ENCODE results near the gene AP2B1. TPM values are rescaled to one million over a fixed set of nuclear protein-coding genes. Genes with fewer than 3 reads are reported as not detected.
"Not testable (repeated sequence)": the region's sequence is repeated elsewhere in the genome, so short reads cannot be mapped to it uniquely, and the experiment has no call there.

AP2B1 gene
- total RNA-seq, 1 experiment from 2014 or later = 70.2 TPM

DNA sequence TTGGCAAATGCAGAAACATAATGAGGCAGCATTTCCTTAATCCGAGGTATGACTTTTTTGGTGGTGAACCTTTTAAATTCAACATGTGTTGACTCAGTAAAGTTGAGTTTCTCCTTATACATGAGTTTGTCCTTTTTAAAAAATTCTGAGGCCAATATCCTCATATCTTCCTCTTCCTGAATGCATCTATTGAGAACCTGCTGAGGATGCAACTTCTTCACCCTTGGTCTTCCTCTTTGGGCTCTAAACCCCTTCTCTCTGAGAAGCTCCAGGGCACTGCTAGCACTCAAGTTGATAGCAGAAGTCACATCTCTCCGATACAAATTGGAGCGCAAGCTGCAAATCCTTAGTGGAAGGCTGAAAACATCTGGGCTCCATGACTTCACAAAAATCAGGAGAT, 29.8 kb upstream of the AP2B1 start:
- no TSS peak for BruUV-seq (replicated peaks)
- TF ChIP-seq EZH2phosphoT487 (IDR thresholded peaks at IDR 0.05; ENCODE audit: borderline replicate concordance, low read length) (no peak), EZH2 (IDR thresholded peaks at IDR 0.05; ENCODE audit: low read length, unreplicated experiment) (no peak)
- TF ChIP-seq, protein P1, sequence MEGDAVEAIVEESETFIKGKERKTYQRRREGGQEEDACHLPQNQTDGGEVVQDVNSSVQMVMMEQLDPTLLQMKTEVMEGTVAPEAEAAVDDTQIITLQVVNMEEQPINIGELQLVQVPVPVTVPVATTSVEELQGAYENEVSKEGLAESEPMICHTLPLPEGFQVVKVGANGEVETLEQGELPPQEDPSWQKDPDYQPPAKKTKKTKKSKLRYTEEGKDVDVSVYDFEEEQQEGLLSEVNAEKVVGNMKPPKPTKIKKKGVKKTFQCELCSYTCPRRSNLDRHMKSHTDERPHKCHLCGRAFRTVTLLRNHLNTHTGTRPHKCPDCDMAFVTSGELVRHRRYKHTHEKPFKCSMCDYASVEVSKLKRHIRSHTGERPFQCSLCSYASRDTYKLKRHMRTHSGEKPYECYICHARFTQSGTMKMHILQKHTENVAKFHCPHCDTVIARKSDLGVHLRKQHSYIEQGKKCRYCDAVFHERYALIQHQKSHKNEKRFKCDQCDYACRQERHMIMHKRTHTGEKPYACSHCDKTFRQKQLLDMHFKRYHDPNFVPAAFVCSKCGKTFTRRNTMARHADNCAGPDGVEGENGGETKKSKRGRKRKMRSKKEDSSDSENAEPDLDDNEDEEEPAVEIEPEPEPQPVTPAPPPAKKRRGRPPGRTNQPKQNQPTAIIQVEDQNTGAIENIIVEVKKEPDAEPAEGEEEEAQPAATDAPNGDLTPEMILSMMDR (conservative IDR thresholded peaks at IDR 0.05; ENCODE audit: low read depth, low read length) = no peak
- Histone ChIP-seq H3K4me1 (ENCODE audit: insufficient read depth, low read length) (no peaks in the 10 kb centered on the region), H3K4me3 (ENCODE audit: low read length) (no peak overlapping the region), H2AFZ (ENCODE audit: low read length) (no peak overlapping the region), H3K27ac (ENCODE audit: low read length) (no peak overlapping the region), H3K4me2 (ENCODE audit: low read length) (no peak overlapping the region), H3K27me3 (ENCODE audit: low read length) (peaks cover 23% of the 10 kb centered on the region), H4K20me1 (ENCODE audit: low read length) (no peaks in the 10 kb centered on the region), H3K9ac (ENCODE audit: low read length) (no peak overlapping the region), H3K79me2 (ENCODE audit: low read length) (no peaks in the 10 kb centered on the region), H3K36me3 (ENCODE audit: low read depth, low read length) (no peaks in the 10 kb centered on the region), H3K9me2 (replicated peaks; ENCODE audit: low read length) (no peaks in the 10 kb centered on the region), H3K9me3 (ENCODE audit: low read length) (no peaks in the 10 kb centered on the region), H3F3A (ENCODE audit: low read length, unreplicated experiment) (no peaks in the 10 kb centered on the region)
- DNase-seq (no peak), ATAC-seq (no peak)
- POLR2A ChIA-PET (ENCODE audit: unreplicated experiment) = no interaction called here
- intact Hi-C loops (cut with micrococcal nuclease) = no loop called here
- CTCF ChIA-PET = no interaction called here

DNA sequence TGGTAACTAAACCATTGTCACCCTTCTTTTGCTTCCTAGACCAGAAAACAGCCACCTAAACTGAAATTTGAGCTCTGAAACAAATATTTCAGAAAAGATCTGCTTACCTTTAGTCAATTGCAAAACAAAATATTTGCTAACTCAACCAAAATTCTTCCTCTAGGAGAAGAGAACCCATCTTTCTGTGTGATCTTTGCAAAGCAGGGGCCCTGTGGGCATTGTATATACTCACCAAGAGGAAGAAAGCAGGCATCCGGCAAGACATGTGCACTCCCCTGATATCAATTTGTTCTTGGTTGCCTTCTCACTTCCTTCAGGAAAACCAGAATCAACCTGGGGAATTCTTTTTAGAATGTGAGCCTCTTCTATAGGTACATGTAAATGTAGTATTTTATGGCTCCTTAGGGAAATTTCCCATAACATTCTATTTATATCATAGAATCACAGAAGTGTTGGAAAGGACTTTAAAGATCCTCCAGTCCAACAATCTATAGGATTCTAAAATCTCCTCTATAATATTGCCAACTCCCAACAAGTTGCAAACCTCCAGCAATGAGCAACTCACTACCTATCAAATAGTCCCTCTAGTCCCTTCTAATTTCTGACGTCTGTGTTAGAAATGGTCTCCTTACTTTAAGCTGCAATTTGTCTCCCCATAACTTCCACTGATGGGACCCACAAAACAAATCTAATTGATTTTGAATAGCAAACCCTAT, 27.5 kb upstream of the AP2B1 start:
- H3K27me3 ChIP-seq (ENCODE audit: low read length) = peaks cover 12% of the 10 kb centered on the region
- ATAC-seq (no peak), DNase-seq (no peak)
- no peaks in the 10 kb centered on the region for H4K20me1 ChIP-seq (ENCODE audit: low read length)
- no peak overlapping the region for H3K4me3 ChIP-seq (ENCODE audit: low read length)
- no peaks in the 10 kb centered on the region for H3K9me3 ChIP-seq (ENCODE audit: low read length)
- H3K4me1 ChIP-seq (ENCODE audit: insufficient read depth, low read length) = no peaks in the 10 kb centered on the region
- intact Hi-C loops (cut with micrococcal nuclease) = no loop called here
- no peaks in the 10 kb centered on the region for H3K79me2 ChIP-seq (ENCODE audit: low read length)
- H3K9ac ChIP-seq (ENCODE audit: low read length) = no peak overlapping the region
- POLR2A ChIA-PET (ENCODE audit: unreplicated experiment) = no interaction called here
- H3K27ac ChIP-seq (ENCODE audit: low read length) = no peak overlapping the region
- no peak overlapping the region for H2AFZ ChIP-seq (ENCODE audit: low read length)
- TF ChIP-seq EZH2 (IDR thresholded peaks at IDR 0.05; ENCODE audit: low read length, unreplicated experiment) (no peak), EZH2phosphoT487 (IDR thresholded peaks at IDR 0.05; ENCODE audit: borderline replicate concordance, low read length) (no peak)
- TF ChIP-seq, protein P1 (conservative IDR thresholded peaks at IDR 0.05; ENCODE audit: low read depth, low read length) = no peak
- H3K36me3 ChIP-seq (ENCODE audit: low read depth, low read length) = no peaks in the 10 kb centered on the region
- H3K9me2 ChIP-seq (replicated peaks; ENCODE audit: low read length) = no peaks in the 10 kb centered on the region
- H3F3A ChIP-seq (ENCODE audit: low read length, unreplicated experiment) = no peaks in the 10 kb centered on the region
- CTCF ChIA-PET = interaction anchor here (0.6 kb wide), 2 partner anchors 205 to 419 kb away, joined by 5 to 6 read pairs; no protein-coding TSS in a partner anchor
- H3K4me2 ChIP-seq (ENCODE audit: low read length) = no peak overlapping the region
- BruUV-seq (replicated peaks) = no TSS peak

DNA sequence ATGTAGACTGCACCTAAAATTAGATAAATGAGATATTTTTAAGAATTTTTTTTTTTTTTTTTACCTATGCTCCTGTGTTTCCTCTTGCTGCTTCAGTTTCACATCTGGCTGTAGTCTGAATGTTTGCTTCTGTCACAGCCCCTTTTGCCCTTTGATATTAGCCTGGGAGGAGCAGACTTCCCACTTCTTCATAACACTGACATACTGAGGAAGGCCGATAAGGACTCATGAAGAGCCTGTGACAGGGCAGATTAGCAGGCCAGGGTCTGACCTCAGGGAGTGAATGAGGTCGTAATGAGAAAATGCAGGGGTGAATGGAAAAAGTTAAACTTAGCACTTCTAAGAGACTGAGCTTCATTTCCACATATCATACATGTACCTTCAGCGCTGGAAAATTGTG, 26.4 kb upstream of the AP2B1 start, which contains the start of gene SLFN14:
TSS of gene SLFN14 (minus strand) at position 117 of the 400 bp plus-strand sequence. CDS start 2,757 bp downstream, outside the sequence.
- intact Hi-C loops (cut with micrococcal nuclease) = no loop called here
- DNase-seq = no peak
- Histone ChIP-seq H3K27ac (ENCODE audit: low read length) (no peak within 1 kb of the TSS), H3K79me2 (ENCODE audit: low read length) (no peaks in the 10 kb centered on the region), H3K9me3 (ENCODE audit: low read length) (no peaks in the 10 kb centered on the region), H2AFZ (ENCODE audit: low read length) (no peak within 1 kb of the TSS), H3K4me2 (ENCODE audit: low read length) (no peak within 1 kb of the TSS), H3K4me1 (ENCODE audit: insufficient read depth, low read length) (no peaks in the 10 kb centered on the region), H3F3A (ENCODE audit: low read length, unreplicated experiment) (no peaks in the 10 kb centered on the region), H3K27me3 (ENCODE audit: low read length) (peaks cover 12% of the 10 kb centered on the region), H3K4me3 (ENCODE audit: low read length) (no peak within 1 kb of the TSS), H4K20me1 (ENCODE audit: low read length) (no peaks in the 10 kb centered on the region), H3K9ac (ENCODE audit: low read length) (no peak within 1 kb of the TSS), H3K36me3 (ENCODE audit: low read depth, low read length) (no peaks in the 10 kb centered on the region), H3K9me2 (replicated peaks; ENCODE audit: low read length) (no peaks in the 10 kb centered on the region)
- no peak for ATAC-seq
- no TSS peak for BruUV-seq (replicated peaks)
- ChIA-PET POLR2A (ENCODE audit: unreplicated experiment) (no interaction called here), CTCF (no interaction called here)
- TF ChIP-seq EZH2phosphoT487 (IDR thresholded peaks at IDR 0.05; ENCODE audit: borderline replicate concordance, low read length) (no peak), EZH2 (IDR thresholded peaks at IDR 0.05; ENCODE audit: low read length, unreplicated experiment) (no peak)
- TF ChIP-seq, protein P1 (conservative IDR thresholded peaks at IDR 0.05; ENCODE audit: low read depth, low read length) = no peak

DNA sequence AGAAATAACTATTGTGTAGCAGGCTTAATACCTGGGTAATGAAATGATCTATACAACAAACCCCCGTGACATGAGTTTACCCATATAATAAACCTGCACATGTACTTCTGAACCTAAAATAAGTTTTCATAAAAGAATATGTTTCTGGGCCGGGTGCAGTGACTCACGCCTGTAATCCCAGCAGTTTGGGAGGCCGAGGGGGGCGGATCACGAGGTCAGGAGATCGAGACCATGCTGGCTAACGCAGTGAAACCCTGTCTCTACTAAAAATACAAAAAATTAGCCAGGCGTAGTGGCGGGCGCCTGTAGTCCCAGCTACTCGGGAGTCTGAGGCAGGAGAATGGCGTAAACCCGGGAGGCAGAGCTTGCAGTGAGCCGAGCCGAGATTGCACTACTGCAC, 23.9 kb upstream of the AP2B1 start:
- intact Hi-C loops (cut with micrococcal nuclease); ATAC-seq; H3K9ac ChIP-seq (ENCODE audit: low read length); H3K27ac ChIP-seq (ENCODE audit: low read length); H3K4me2 ChIP-seq (ENCODE audit: low read length); CTCF ChIA-PET; H3K4me1 ChIP-seq (ENCODE audit: insufficient read depth, low read length); DNase-seq; H3K36me3 ChIP-seq (ENCODE audit: low read depth, low read length); H3K9me2 ChIP-seq (replicated peaks; ENCODE audit: low read length); BruUV-seq (replicated peaks); H3K4me3 ChIP-seq (ENCODE audit: low read length); POLR2A ChIA-PET (ENCODE audit: unreplicated experiment); H3K79me2 ChIP-seq (ENCODE audit: low read length); H2AFZ ChIP-seq (ENCODE audit: low read length); H3K9me3 ChIP-seq (ENCODE audit: low read length); H3K27me3 ChIP-seq (ENCODE audit: low read length); H3F3A ChIP-seq (ENCODE audit: low read length, unreplicated experiment); H4K20me1 ChIP-seq (ENCODE audit: low read length): not testable (repeated sequence)

Measured in PC-3 (cell line).